A549 (cell line): Measurements from ENCODE around the gene EIF2B2.

Experiments used
- CEBPB ChIP-seq, 2 experiments: fragments of >200 bp in 1 of 2; sonication (Bioruptor Twin) in 1 of 2; formaldehyde crosslinking in 1 of 2; IDR thresholded peaks; 2 replicates each; pipeline ENCODE4 v1.6.1; 2012 to 2016
- ESRRA ChIP-seq: fragments of 150-350 bp; IDR thresholded peaks from 2 replicates; pipeline ENCODE4 v1.6.1; 2014; ENCODE audit warnings: mild to moderate bottlenecking, low read length, borderline replicate concordance
- POLR2A ChIP-seq: IDR thresholded peaks from 2 replicates; pipeline ENCODE4 v1.6.1; 2012; ENCODE audit warnings: mild to moderate bottlenecking, low read length
- RAD21 ChIP-seq, 2 experiments: fragments of >200 bp in 1 of 2; sonication (Bioruptor Twin) in 1 of 2; formaldehyde crosslinking in 1 of 2; IDR thresholded peaks in 1 of 2; conservative IDR thresholded peaks in 1 of 2; 2 replicates in 1 of 2; 3 replicates in 1 of 2; pipeline ENCODE4 v1.6.1; 2012 to 2018; ENCODE audit warnings: inconsistent platforms in 1 of 2
- SMC3 ChIP-seq: fragments of >200 bp; sonication (Bioruptor Twin); formaldehyde crosslinking; IDR thresholded peaks from 3 replicates; pipeline ENCODE4 v1.6.1; 2018; ENCODE audit warnings: inconsistent platforms
- TF ChIP-seq, protein P1 (sequence below): fragments of >200 bp; sonication (Bioruptor Twin); formaldehyde crosslinking; IDR thresholded peaks from 3 replicates; pipeline ENCODE4 v1.5.1; 2016
- TF ChIP-seq, protein P2 (sequence below): IDR thresholded peaks from 2 replicates; pipeline ENCODE4 v1.6.1; 2012
- TF ChIP-seq, protein P3 (sequence below): IDR thresholded peaks from 2 replicates; pipeline ENCODE4 v1.6.1; 2012

DNA sequence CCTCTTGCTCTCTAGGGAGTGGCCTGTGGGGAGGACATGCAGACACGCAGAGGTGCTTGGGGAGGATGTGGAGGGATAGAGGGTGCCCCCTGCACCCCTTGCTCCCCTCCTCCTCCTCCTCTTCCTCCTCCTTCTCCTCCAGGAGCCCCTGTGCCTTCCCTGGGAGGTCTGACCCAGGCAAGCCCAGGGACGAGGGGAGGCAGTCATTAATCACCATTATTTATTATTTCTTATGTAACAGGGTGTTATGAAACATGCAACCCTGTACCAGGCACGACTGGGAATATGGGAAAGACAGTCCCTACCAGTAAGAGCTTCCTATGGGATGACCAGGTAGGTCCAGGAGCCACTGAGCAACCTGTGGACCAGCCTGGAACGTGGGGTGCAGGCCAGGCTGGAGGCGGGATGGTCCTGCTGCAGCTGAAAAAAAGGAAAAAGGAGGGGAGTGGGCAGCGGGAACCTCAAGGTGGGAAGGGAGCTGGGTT is 24.8 kb upstream of the EIF2B2 start:
- TF ChIP-seq, protein P1, sequence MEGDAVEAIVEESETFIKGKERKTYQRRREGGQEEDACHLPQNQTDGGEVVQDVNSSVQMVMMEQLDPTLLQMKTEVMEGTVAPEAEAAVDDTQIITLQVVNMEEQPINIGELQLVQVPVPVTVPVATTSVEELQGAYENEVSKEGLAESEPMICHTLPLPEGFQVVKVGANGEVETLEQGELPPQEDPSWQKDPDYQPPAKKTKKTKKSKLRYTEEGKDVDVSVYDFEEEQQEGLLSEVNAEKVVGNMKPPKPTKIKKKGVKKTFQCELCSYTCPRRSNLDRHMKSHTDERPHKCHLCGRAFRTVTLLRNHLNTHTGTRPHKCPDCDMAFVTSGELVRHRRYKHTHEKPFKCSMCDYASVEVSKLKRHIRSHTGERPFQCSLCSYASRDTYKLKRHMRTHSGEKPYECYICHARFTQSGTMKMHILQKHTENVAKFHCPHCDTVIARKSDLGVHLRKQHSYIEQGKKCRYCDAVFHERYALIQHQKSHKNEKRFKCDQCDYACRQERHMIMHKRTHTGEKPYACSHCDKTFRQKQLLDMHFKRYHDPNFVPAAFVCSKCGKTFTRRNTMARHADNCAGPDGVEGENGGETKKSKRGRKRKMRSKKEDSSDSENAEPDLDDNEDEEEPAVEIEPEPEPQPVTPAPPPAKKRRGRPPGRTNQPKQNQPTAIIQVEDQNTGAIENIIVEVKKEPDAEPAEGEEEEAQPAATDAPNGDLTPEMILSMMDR = no peak
- TF ChIP-seq RAD21 (conservative IDR thresholded peaks at IDR 0.05 in 1 of 2, IDR thresholded peaks at IDR 0.05 in 1 of 2) = no peak
- no peak for TF ChIP-seq POLR2A
- TF ChIP-seq, protein P2, sequence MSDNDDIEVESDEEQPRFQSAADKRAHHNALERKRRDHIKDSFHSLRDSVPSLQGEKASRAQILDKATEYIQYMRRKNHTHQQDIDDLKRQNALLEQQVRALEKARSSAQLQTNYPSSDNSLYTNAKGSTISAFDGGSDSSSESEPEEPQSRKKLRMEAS = no peak
- no peak for TF ChIP-seq ESRRA
- TF ChIP-seq SMC3 = no peak
- no peak for TF ChIP-seq CEBPB (IDR thresholded peaks at IDR 0.05)
- TF ChIP-seq, protein P3, sequence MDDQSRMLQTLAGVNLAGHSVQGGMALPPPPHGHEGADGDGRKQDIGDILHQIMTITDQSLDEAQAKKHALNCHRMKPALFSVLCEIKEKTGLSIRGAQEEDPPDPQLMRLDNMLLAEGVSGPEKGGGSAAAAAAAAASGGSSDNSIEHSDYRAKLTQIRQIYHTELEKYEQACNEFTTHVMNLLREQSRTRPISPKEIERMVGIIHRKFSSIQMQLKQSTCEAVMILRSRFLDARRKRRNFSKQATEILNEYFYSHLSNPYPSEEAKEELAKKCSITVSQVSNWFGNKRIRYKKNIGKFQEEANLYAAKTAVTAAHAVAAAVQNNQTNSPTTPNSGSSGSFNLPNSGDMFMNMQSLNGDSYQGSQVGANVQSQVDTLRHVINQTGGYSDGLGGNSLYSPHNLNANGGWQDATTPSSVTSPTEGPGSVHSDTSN = no peak
